Measurements from ENCODE around the gene RFPL3.
A peak's percentile ranks its signal among the peaks of the same experiment; 100 is the strongest.

Gene RFPL3

GRCh38 chr22:32380991-32381390 lies 23.3 kb downstream of the RFPL3 start:
- Histone ChIP-seq H3K9ac (ENCODE audit: low read length) (no peak overlapping the region), H3K27ac (ENCODE audit: low read depth, low read length) (no peak overlapping the region), H3F3A (ENCODE audit: insufficient read depth) (no peaks in the 10 kb centered on the region), H3K9me3 (ENCODE audit: insufficient read depth, low read length) (no peaks in the 10 kb centered on the region), H3K4me2 (ENCODE audit: low read depth, low read length, poor library complexity, severe bottlenecking) (no peak overlapping the region), H4K20me1 (ENCODE audit: low read depth, low read length) (no peaks in the 10 kb centered on the region), H3K27me3 (ENCODE audit: low read length) (no peaks in the 10 kb centered on the region), H3K79me2 (ENCODE audit: insufficient read depth, low read length) (no peaks in the 10 kb centered on the region), H3K4me3 (ENCODE audit: insufficient read depth, low read length, poor library complexity, severe bottlenecking) (no peak overlapping the region), H3K9me2 (replicated peaks; ENCODE audit: insufficient read depth, low read length) (no peaks in the 10 kb centered on the region), H3K36me3 (ENCODE audit: low read length) (no peaks in the 10 kb centered on the region), H2AFZ (ENCODE audit: low read depth, low read length, severe bottlenecking) (no peak overlapping the region)
- TF ChIP-seq EZH2phosphoT487 (conservative IDR thresholded peaks at IDR 0.05; ENCODE audit: low read length), result no peak
- TF ChIP-seq, protein P1, sequence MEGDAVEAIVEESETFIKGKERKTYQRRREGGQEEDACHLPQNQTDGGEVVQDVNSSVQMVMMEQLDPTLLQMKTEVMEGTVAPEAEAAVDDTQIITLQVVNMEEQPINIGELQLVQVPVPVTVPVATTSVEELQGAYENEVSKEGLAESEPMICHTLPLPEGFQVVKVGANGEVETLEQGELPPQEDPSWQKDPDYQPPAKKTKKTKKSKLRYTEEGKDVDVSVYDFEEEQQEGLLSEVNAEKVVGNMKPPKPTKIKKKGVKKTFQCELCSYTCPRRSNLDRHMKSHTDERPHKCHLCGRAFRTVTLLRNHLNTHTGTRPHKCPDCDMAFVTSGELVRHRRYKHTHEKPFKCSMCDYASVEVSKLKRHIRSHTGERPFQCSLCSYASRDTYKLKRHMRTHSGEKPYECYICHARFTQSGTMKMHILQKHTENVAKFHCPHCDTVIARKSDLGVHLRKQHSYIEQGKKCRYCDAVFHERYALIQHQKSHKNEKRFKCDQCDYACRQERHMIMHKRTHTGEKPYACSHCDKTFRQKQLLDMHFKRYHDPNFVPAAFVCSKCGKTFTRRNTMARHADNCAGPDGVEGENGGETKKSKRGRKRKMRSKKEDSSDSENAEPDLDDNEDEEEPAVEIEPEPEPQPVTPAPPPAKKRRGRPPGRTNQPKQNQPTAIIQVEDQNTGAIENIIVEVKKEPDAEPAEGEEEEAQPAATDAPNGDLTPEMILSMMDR (IDR thresholded peaks at IDR 0.05; ENCODE audit: insufficient read depth, low read length, poor library complexity, severe bottlenecking), result no peak

GRCh38 chr22:32385681-32386080 lies 28.0 kb downstream of the RFPL3 start:
- Histone ChIP-seq H3K4me2 (ENCODE audit: low read depth, low read length, poor library complexity, severe bottlenecking) (no peak overlapping the region), H2AFZ (ENCODE audit: low read depth, low read length, severe bottlenecking) (no peak overlapping the region), H3K9me3 (ENCODE audit: insufficient read depth, low read length) (no peaks in the 10 kb centered on the region), H4K20me1 (ENCODE audit: low read depth, low read length) (no peaks in the 10 kb centered on the region), H3K9ac (ENCODE audit: low read length) (no peak overlapping the region), H3K9me2 (replicated peaks; ENCODE audit: insufficient read depth, low read length) (no peaks in the 10 kb centered on the region), H3F3A (ENCODE audit: insufficient read depth) (no peaks in the 10 kb centered on the region), H3K27ac (ENCODE audit: low read depth, low read length) (no peak overlapping the region), H3K27me3 (ENCODE audit: low read length) (no peaks in the 10 kb centered on the region), H3K79me2 (ENCODE audit: insufficient read depth, low read length) (no peaks in the 10 kb centered on the region), H3K36me3 (ENCODE audit: low read length) (peaks cover 11% of the 10 kb centered on the region; the same call in 1 of the 2 replicates), H3K4me3 (ENCODE audit: insufficient read depth, low read length, poor library complexity, severe bottlenecking) (no peak overlapping the region)
- TF ChIP-seq EZH2phosphoT487 (conservative IDR thresholded peaks at IDR 0.05; ENCODE audit: low read length), result no peak
- TF ChIP-seq, protein P1 (IDR thresholded peaks at IDR 0.05; ENCODE audit: insufficient read depth, low read length, poor library complexity, severe bottlenecking), result no peak

GRCh38 chr22:32389685-32390084 lies 32.0 kb downstream of the RFPL3 start:
- peaks cover 21% of the 10 kb centered on the region for H3K36me3 ChIP-seq (ENCODE audit: low read length)
- TF ChIP-seq, protein P1 (IDR thresholded peaks at IDR 0.05; ENCODE audit: insufficient read depth, low read length, poor library complexity, severe bottlenecking), result peak; percentile 56
- TF ChIP-seq EZH2phosphoT487 (conservative IDR thresholded peaks at IDR 0.05; ENCODE audit: low read length), result no peak

More at GRCh38 chr22:32389685-32390084, 32.0 kb downstream of the RFPL3 start:
- no peak overlapping the region for H3K9ac ChIP-seq (ENCODE audit: low read length)
- no peak overlapping the region for H3K4me2 ChIP-seq (ENCODE audit: low read depth, low read length, poor library complexity, severe bottlenecking)
- no peaks in the 10 kb centered on the region for H3K27me3 ChIP-seq (ENCODE audit: low read length)
- no peak overlapping the region for H3K27ac ChIP-seq (ENCODE audit: low read depth, low read length)
- no peak overlapping the region for H3K4me3 ChIP-seq (ENCODE audit: insufficient read depth, low read length, poor library complexity, severe bottlenecking)
- H3F3A ChIP-seq (ENCODE audit: insufficient read depth), result no peaks in the 10 kb centered on the region
- H3K79me2 ChIP-seq (ENCODE audit: insufficient read depth, low read length), result no peaks in the 10 kb centered on the region
- H3K9me2 ChIP-seq (replicated peaks; ENCODE audit: insufficient read depth, low read length), result no peaks in the 10 kb centered on the region
- H3K9me3 ChIP-seq (ENCODE audit: insufficient read depth, low read length), result no peaks in the 10 kb centered on the region
- no peak overlapping the region for H2AFZ ChIP-seq (ENCODE audit: low read depth, low read length, severe bottlenecking)
- H4K20me1 ChIP-seq (ENCODE audit: low read depth, low read length), result no peaks in the 10 kb centered on the region
